AG04449 (cell line): ENCODE measurements around the gene LIMS1.
"Not testable (repeated sequence)": the region's sequence is repeated elsewhere in the genome, so short reads cannot be mapped to it uniquely, and the experiment has no call there.

Experiments used
- CTCF ChIA-PET: fragments of 350-600 bp; formaldehyde crosslinking; extraction: SDS; loops from one replicate; lab custom pipeline; 2021; ENCODE audit warnings: antibody characterized with exemption; lab: Yijun Ruan, JAX
- POLR2A ChIA-PET: fragments of 400-600, 350-600 bp; formaldehyde crosslinking; extraction: SDS; loops from one replicate; lab custom pipeline; 2020; ENCODE audit warnings: antibody characterized with exemption, inconsistent platforms; lab: Yijun Ruan, JAX
- DNase-seq: peaks from one replicate; pipeline ENCODE4 v3.0.0-alpha.2; 2010; ENCODE audit warnings: low read depth, low spot score
- H3K4me3 ChIP-seq: 2 replicates; pipeline ENCODE4 v1.5.1; 2011; ENCODE audit warnings: low read depth, mild to moderate bottlenecking, control low read depth, low read length
- CTCF ChIP-seq: IDR thresholded peaks from one replicate; pipeline ENCODE4 v1.5.1; 2011; ENCODE audit warnings: mild to moderate bottlenecking, moderate library complexity, low read length, control low read depth, inconsistent platforms; ENCODE audit not compliant: insufficient read depth; ENCODE audit errors: missing control alignments

Gene LIMS1

DNA sequence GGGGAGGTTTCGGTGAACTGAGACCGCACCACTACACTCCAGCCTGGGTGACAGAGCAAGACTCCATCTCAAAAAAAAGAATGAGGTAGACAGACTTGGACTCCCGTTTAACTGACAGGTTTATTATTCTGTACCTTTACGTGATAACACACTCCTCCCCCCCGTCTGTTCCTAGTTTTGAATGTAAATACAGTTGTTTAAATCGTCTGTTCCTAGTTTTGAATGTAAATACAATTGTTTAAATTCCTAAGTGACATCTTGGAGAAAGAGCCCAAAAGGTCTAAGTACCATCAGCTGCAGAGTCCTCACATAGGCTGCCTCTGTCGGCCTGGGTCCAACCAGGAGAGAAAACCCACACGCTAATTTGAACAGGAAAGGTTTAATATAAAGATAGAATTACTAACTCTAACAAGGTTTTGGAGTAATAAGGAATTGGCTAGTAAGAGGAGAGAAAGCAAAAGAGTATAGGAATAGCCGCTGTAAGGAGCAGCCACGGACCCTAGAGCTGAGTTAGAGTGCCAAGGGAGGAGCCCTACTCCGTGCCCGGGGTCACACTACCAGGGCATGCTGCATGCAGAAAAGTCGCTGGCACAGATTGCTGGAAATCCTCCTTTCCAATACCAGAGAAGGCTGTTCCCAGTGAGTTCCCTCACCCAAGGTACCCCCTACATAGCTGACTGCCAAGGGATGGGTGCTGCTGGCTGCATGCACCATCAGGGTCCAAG is 101.5 kb downstream of the LIMS1 start:
- CTCF ChIA-PET, result interaction anchor here (0.6 to 7.5 kb wide), 34 partner anchors 10 to 420 kb away, joined by 3 to 100 read pairs (median 6); no protein-coding TSS in a partner anchor
- H3K4me3 ChIP-seq, result no peak overlapping the region

DNA sequence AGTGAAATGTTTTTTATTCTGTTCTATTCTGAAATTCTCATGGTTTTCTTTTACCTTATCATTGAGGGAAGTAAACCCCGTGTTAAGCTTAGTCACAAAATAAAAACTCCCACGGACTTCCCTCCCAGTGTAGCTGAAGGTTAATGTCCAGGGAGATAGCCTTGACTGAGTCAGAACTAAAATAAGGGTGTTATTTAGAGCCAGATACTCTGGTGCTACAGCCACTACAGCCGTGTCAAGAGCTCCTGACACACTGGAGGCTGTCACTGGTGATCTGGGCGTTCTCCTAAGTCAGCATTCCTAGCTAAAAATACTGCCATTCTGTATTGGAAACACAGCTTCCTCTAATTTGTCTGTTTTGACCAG is 103.0 kb downstream of the LIMS1 start:
- CTCF ChIA-PET, result interaction anchor here (0.9 to 7.5 kb wide), 22 partner anchors 11 to 422 kb away, joined by 3 to 100 read pairs (median 7); no protein-coding TSS in a partner anchor
- H3K4me3 ChIP-seq, result no peak overlapping the region
- POLR2A ChIA-PET, result interaction anchor here (0.6 to 1.6 kb wide), 3 partner anchors 42 to 535 kb away, joined by 4 to 8 read pairs (median 5); no protein-coding TSS in a partner anchor
- no peak for TF ChIP-seq CTCF
- peak; percentile 68 for DNase-seq

More for the DNA sequence above, 101.5 kb downstream of the LIMS1 start:
- no peak for DNase-seq
- TF ChIP-seq CTCF, result no peak
- POLR2A ChIA-PET, result interaction anchor here (1.2 to 1.6 kb wide), 2 partner anchors 41 to 42 kb away, joined by 4 to 8 read pairs; no protein-coding TSS in a partner anchor

- ChIA-PET POLR2A (interaction anchor here (0.8 kb wide), 1 partner anchor 148 kb away, joined by 3 read pairs; no protein-coding TSS in a partner anchor), CTCF (interaction anchor here (1.7 to 7.5 kb wide), 2 partner anchors 15 to 57 kb away, joined by 5 to 100 read pairs; no protein-coding TSS in a partner anchor)
- TF ChIP-seq CTCF, result no peak
- peak; percentile 63 for DNase-seq
- H3K4me3 ChIP-seq, result no peak overlapping the region
Measured at GRCh38 chr2:108640731-108641130, 106.5 kb downstream of the LIMS1 start.

GRCh38 chr2:108641756-108642155 is 107.5 kb downstream of the LIMS1 start:
- no peak overlapping the region for H3K4me3 ChIP-seq
- ChIA-PET CTCF (interaction anchor here (1.1 kb wide), 1 partner anchor 57 kb away, joined by 3 read pairs; no protein-coding TSS in a partner anchor), POLR2A (no interaction called here)
- no peak for DNase-seq
- TF ChIP-seq CTCF, result no peak

DNA sequence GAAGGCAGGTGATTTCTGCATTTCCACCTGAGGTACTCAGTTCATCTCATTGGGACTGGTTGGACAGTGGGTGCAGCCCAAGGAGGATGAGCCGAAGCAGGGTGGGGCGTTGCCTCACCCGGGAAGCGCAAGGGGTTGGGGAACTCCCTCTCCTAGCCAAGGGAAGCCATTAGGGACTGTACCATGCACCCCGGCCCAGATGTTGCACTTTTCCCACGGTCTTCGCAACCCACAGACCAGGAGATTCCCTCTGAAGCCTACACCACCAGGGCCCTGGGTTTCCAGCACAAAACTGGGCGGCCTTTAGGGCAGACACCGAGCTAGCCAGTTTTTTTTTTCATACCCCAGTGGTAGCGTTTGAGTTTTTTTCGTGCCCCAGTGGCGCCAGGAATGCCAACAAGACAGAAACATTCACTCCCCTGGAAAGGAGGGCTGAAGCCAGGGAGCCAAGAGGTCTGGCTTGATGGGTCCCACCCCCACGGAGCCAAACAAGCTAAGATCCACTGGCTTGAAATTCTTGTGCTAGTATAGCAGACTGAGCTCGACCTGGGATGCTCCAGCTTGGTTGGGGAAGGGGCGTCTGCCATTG is 109.1 kb downstream of the LIMS1 start:
- no peak overlapping the region for H3K4me3 ChIP-seq
- DNase-seq, result no peak
- no peak for TF ChIP-seq CTCF
- ChIA-PET CTCF (interaction anchor here (2.1 kb wide), 1 partner anchor 10 kb away, joined by 5 read pairs; no protein-coding TSS in a partner anchor), POLR2A (no interaction called here)

DNA sequence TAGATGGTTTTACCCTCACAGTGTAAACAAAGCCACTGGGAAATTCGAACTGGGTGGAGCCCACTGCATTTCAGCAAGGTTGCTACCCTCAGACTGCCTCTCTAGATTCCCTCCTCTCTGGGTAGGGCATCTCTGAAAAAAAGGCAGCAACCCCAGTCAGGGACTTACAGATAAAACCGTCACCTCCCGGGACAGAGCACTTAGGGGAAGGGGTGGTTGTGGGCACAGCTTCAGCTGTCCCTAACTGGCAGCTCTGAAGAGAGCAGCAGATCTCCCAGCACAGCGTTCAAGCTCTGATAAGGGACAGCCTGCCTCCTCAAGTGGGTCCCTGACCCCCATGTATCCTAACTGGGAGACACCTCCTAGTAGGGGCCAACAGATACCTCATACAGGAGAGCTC is 109.6 kb downstream of the LIMS1 start:
- CTCF ChIA-PET, result interaction anchor here (2.1 kb wide), 1 partner anchor 10 kb away, joined by 5 read pairs; no protein-coding TSS in a partner anchor
- POLR2A ChIA-PET, H3K4me3 ChIP-seq, DNase-seq: not testable (repeated sequence)

- DNase-seq, POLR2A ChIA-PET, H3K4me3 ChIP-seq: not testable (repeated sequence)
- CTCF ChIA-PET, result interaction anchor here (2.1 to 2.5 kb wide), 2 partner anchors 8 to 11 kb away, joined by 5 to 13 read pairs; no protein-coding TSS in a partner anchor
Measured at GRCh38 chr2:108644446-108644845, 110.2 kb downstream of the LIMS1 start.

GRCh38 chr2:108648796-108649195 is 114.5 kb downstream of the LIMS1 start:
- POLR2A ChIA-PET, H3K4me3 ChIP-seq, DNase-seq: not testable (repeated sequence)
- CTCF ChIA-PET, result interaction anchor here (1.2 to 2.2 kb wide), 2 partner anchors 9 to 12 kb away, joined by 3 to 16 read pairs; no protein-coding TSS in a partner anchor

GRCh38 chr2:108650465-108650864 is 116.2 kb downstream of the LIMS1 start:
- H3K4me3 ChIP-seq, DNase-seq, POLR2A ChIA-PET: not testable (repeated sequence)
- CTCF ChIA-PET, result interaction anchor here (2.1 kb wide), 1 partner anchor 14 kb away, joined by 10 read pairs; no protein-coding TSS in a partner anchor

- H3K4me3 ChIP-seq, POLR2A ChIA-PET, DNase-seq: not testable (repeated sequence)
- CTCF ChIA-PET, result interaction anchor here (2.1 kb wide), 1 partner anchor 15 kb away, joined by 10 read pairs; no protein-coding TSS in a partner anchor
Measured at GRCh38 chr2:108651468-108651867, 117.2 kb downstream of the LIMS1 start.
